Measurements from ENCODE around the gene ABCG1.

Gene ABCG1

GRCh38 chr21:42245331-42246193 lies 26.6 kb downstream of the ABCG1 start:
- no peak for DNase-seq (ENCODE audit: low read depth)
- TF ChIP-seq CTCF (conservative IDR thresholded peaks at IDR 0.05; ENCODE audit: low read depth, low read length): no peak
- no peak overlapping the region for H3K4me3 ChIP-seq (ENCODE audit: low read depth, low read length)

GRCh38 chr21:42247716-42248115 lies 28.8 kb downstream of the ABCG1 start:
- H3K4me3 ChIP-seq (ENCODE audit: low read depth, low read length): no peak overlapping the region
- no peak for DNase-seq (ENCODE audit: low read depth)
- TF ChIP-seq CTCF (conservative IDR thresholded peaks at IDR 0.05; ENCODE audit: low read depth, low read length): no peak

GRCh38 chr21:42248241-42248640 lies 29.3 kb downstream of the ABCG1 start:
- H3K4me3 ChIP-seq (ENCODE audit: low read depth, low read length): no peak overlapping the region
- TF ChIP-seq CTCF (conservative IDR thresholded peaks at IDR 0.05; ENCODE audit: low read depth, low read length): no peak
- no peak for DNase-seq (ENCODE audit: low read depth)

GRCh38 chr21:42248783-42249597 lies 30.1 kb downstream of the ABCG1 start:
- no peak for DNase-seq (ENCODE audit: low read depth)
- H3K4me3 ChIP-seq (ENCODE audit: low read depth, low read length): no peak overlapping the region

GRCh38 chr21:42250422-42251403 lies 31.8 kb downstream of the ABCG1 start:
- H3K4me3 ChIP-seq (ENCODE audit: low read depth, low read length): no peak overlapping the region
- TF ChIP-seq CTCF (conservative IDR thresholded peaks at IDR 0.05; ENCODE audit: low read depth, low read length): no peak
- DNase-seq (ENCODE audit: low read depth): no peak

More at GRCh38 chr21:42248783-42249597, 30.1 kb downstream of the ABCG1 start:
- no peak for TF ChIP-seq CTCF (conservative IDR thresholded peaks at IDR 0.05; ENCODE audit: low read depth, low read length)

GRCh38 chr21:42251654-42252324 lies 32.8 kb downstream of the ABCG1 start:
- TF ChIP-seq CTCF (conservative IDR thresholded peaks at IDR 0.05; ENCODE audit: low read depth, low read length): no peak
- no peak overlapping the region for H3K4me3 ChIP-seq (ENCODE audit: low read depth, low read length)
- no peak for DNase-seq (ENCODE audit: low read depth)

Measured in choroid plexus epithelial cell (primary cell).